SU-DHL-6 (cell line): ENCODE results near the gene BPIFB6.

Experiments
- H2AFZ ChIP-seq: fragments of 200-600 bp; sonication (generic); 2 replicates; pipeline ENCODE4 v1.6.1; 2014; ENCODE audit warnings: low read depth, mild to moderate bottlenecking, moderate library complexity, mixed read lengths, antibody characterized with exemption, low read length; ENCODE audit not compliant: severe bottlenecking
- H3F3A ChIP-seq: fragments of 200-600 bp; shearing (Covaris generic); 2 replicates; pipeline ENCODE4 v1.6.0; 2016; ENCODE audit warnings: antibody characterized with exemption, mild to moderate bottlenecking; ENCODE audit not compliant: insufficient read depth
- H3K27ac ChIP-seq: fragments of 200-600 bp; sonication (generic); 2 replicates; pipeline ENCODE4 v1.5.1; 2016; ENCODE audit warnings: low read depth, mild to moderate bottlenecking, low read length, moderate library complexity, mixed read lengths
- H3K27me3 ChIP-seq: fragments of 200-600 bp; sonication (generic), shearing (Covaris generic); 2 replicates; pipeline ENCODE4 v1.6.0; 2014; ENCODE audit warnings: mild to moderate bottlenecking, low read length
- H3K36me3 ChIP-seq: fragments of 200-600 bp; sonication (generic); 2 replicates; pipeline ENCODE4 v1.6.1; 2014; ENCODE audit warnings: mild to moderate bottlenecking, low read length, mixed read lengths
- H3K4me2 ChIP-seq: fragments of 300-600, 200-600 bp; shearing (Covaris generic), sonication (generic); 2 replicates; pipeline ENCODE4 v1.6.0; 2014; ENCODE audit warnings: low read length, low read depth, mild to moderate bottlenecking; ENCODE audit not compliant: poor library complexity, severe bottlenecking
- H3K4me3 ChIP-seq: fragments of 200-600 bp; sonication (generic); 2 replicates; pipeline ENCODE4 v1.5.1; 2014; ENCODE audit warnings: antibody characterized with exemption, low read length, mild to moderate bottlenecking, mixed read lengths; ENCODE audit not compliant: insufficient read depth, poor library complexity, severe bottlenecking
- H3K79me2 ChIP-seq: fragments of 200-600 bp; sonication (generic); 2 replicates; pipeline ENCODE4 v1.6.1; 2014; ENCODE audit warnings: mild to moderate bottlenecking, low read length, moderate library complexity; ENCODE audit not compliant: insufficient read depth
- H3K9ac ChIP-seq: fragments of 200-600 bp; sonication (generic); 2 replicates; pipeline ENCODE4 v1.7.0; 2014; ENCODE audit warnings: mild to moderate bottlenecking, low read length
- H3K9me2 ChIP-seq: fragments of 200-600 bp; sonication (generic); replicated peaks from 2 replicates; pipeline ENCODE4 v1.6.1; 2014; ENCODE audit warnings: low read length; ENCODE audit not compliant: insufficient read depth
- H3K9me3 ChIP-seq: fragments of 200-600 bp; sonication (generic); 2 replicates; pipeline ENCODE4 v1.6.1; 2014; ENCODE audit warnings: low read length, mixed read lengths; ENCODE audit not compliant: insufficient read depth
- H4K20me1 ChIP-seq: fragments of 200-600 bp; sonication (generic); 2 replicates; pipeline ENCODE4 v1.6.1; 2014; ENCODE audit warnings: low read depth, mild to moderate bottlenecking, antibody characterized with exemption, low read length, moderate library complexity, mixed read lengths
- EZH2phosphoT487 ChIP-seq: fragments of 200-600 bp; sonication (generic), shearing (Covaris generic); conservative IDR thresholded peaks from 2 replicates; pipeline ENCODE4 v1.6.1; 2018; ENCODE audit warnings: mild to moderate bottlenecking, antibody characterized with exemption, low read length, moderate library complexity, mixed read lengths
- TF ChIP-seq, protein P1 (sequence below): fragments of 200-600 bp; sonication (generic); IDR thresholded peaks from one replicate; pipeline ENCODE4 v1.5.1; 2017; ENCODE audit warnings: antibody characterized with exemption, mild to moderate bottlenecking, low read length, moderate library complexity; ENCODE audit not compliant: insufficient read depth, poor library complexity, severe bottlenecking

BPIFB6 gene

DNA sequence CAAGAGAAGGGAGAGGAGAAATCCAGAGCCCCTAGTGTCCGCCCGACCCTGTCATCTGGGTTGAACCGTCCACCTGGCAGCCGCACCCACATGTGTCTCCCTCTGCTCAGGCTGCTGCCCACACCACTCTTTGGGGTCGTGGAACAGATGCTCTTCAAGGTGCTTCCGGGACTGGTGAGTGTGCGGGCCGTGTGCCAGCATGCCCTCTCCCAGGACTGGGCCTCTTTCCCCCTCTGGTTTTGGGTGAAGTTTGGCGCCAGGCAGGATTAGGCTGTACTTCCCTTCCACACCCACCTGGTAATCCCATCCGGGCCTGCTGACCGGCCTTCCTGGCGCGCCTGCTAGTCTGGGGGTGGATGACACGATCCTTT, 30.2 kb downstream of the BPIFB6 start:
- Histone ChIP-seq H3K4me3 (no peak overlapping the region), H3K4me2 (no peak overlapping the region), H3K79me2 (no peaks in the 10 kb centered on the region), H3F3A (no peaks in the 10 kb centered on the region), H3K9ac (no peak overlapping the region), H3K27me3 (no peaks in the 10 kb centered on the region), H3K9me2 (no peaks in the 10 kb centered on the region), H3K36me3 (no peaks in the 10 kb centered on the region), H4K20me1 (no peaks in the 10 kb centered on the region), H2AFZ (no peak overlapping the region), H3K27ac (no peak overlapping the region), H3K9me3 (no peaks in the 10 kb centered on the region)
- no peak for TF ChIP-seq EZH2phosphoT487
- TF ChIP-seq, protein P1, sequence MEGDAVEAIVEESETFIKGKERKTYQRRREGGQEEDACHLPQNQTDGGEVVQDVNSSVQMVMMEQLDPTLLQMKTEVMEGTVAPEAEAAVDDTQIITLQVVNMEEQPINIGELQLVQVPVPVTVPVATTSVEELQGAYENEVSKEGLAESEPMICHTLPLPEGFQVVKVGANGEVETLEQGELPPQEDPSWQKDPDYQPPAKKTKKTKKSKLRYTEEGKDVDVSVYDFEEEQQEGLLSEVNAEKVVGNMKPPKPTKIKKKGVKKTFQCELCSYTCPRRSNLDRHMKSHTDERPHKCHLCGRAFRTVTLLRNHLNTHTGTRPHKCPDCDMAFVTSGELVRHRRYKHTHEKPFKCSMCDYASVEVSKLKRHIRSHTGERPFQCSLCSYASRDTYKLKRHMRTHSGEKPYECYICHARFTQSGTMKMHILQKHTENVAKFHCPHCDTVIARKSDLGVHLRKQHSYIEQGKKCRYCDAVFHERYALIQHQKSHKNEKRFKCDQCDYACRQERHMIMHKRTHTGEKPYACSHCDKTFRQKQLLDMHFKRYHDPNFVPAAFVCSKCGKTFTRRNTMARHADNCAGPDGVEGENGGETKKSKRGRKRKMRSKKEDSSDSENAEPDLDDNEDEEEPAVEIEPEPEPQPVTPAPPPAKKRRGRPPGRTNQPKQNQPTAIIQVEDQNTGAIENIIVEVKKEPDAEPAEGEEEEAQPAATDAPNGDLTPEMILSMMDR, result no peak

DNA sequence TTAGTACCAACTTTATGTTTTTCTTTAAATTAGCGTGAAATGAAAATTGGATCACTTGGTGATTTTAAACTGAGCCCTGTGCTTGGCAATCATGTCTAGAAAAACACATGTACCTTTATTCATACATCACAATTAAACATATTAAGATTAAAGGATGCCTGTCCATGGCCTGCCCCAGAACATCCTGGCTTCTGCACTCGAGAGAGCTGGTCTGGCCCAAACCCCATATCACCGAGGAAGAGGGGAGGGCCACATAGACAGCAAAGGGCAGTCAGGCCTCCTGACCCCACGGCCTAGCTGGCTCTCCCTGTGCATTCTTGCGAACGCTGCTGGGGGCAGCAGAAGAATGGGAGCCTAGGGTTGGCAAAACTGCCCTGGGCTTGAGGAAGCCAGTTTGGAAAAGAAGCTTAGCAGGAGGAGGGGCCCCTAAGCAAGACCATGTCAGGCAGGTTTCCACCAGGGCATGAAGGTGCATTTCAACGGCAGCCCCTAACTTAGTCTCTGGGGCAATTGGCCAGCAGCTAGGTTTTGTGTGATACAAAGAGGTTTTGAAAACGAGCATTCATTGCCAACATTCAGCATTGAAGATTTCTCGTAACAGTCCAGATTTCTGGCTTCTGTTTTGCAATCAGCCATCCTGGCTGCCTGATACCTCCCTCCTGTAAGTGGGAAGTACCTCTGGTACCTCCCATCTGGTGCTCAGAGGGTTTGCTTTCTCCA, 30.8 kb downstream of the BPIFB6 start:
- H3K79me2 ChIP-seq, result no peaks in the 10 kb centered on the region
- H3K27me3 ChIP-seq, result no peaks in the 10 kb centered on the region
- no peaks in the 10 kb centered on the region for H3F3A ChIP-seq
- no peak overlapping the region for H3K4me2 ChIP-seq
- H3K36me3 ChIP-seq, result no peaks in the 10 kb centered on the region
- TF ChIP-seq, protein P1, result no peak
- no peak for TF ChIP-seq EZH2phosphoT487
- H2AFZ ChIP-seq, result no peak overlapping the region
- no peaks in the 10 kb centered on the region for H3K9me2 ChIP-seq
- no peaks in the 10 kb centered on the region for H3K9me3 ChIP-seq
- no peak overlapping the region for H3K9ac ChIP-seq
- H3K27ac ChIP-seq, result no peak overlapping the region
- no peaks in the 10 kb centered on the region for H4K20me1 ChIP-seq
- no peak overlapping the region for H3K4me3 ChIP-seq

DNA sequence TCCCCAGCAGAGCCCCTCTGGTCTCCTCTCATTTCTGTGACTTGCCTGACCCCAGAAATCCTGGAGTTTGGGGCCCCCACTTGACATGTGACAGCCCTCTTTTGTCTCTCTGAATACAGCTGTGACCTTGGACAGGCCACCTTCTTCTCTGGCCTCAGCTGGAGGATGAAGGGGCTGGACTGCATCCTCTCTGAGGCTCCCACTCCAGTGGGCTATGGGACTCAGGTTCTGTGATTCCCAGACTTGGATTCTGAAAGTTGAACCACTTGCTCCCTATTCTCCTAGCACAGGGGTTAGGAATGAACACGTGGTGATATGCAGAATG, 31.3 kb downstream of the BPIFB6 start:
- no peak overlapping the region for H3K27ac ChIP-seq
- no peaks in the 10 kb centered on the region for H4K20me1 ChIP-seq
- H3K27me3 ChIP-seq, result no peaks in the 10 kb centered on the region

More for the DNA sequence above, 31.3 kb downstream of the BPIFB6 start:
- H3K79me2 ChIP-seq, result no peaks in the 10 kb centered on the region
- H2AFZ ChIP-seq, result no peak overlapping the region
- H3F3A ChIP-seq, result no peaks in the 10 kb centered on the region
- H3K4me2 ChIP-seq, result no peak overlapping the region
- TF ChIP-seq, protein P1, result no peak
- TF ChIP-seq EZH2phosphoT487, result no peak
- no peaks in the 10 kb centered on the region for H3K9me2 ChIP-seq
- H3K9ac ChIP-seq, result no peak overlapping the region
- no peaks in the 10 kb centered on the region for H3K9me3 ChIP-seq
- H3K36me3 ChIP-seq, result no peaks in the 10 kb centered on the region
- H3K4me3 ChIP-seq, result no peak overlapping the region
